GM23338 (cell line): ENCODE data around the gene ARRB1.

ENCODE experiments used
- CREB1 ChIP-seq: fragments of 250-450 bp; sonication (Bioruptor Pico); IDR thresholded peaks from 2 replicates; pipeline ENCODE4 v1.5.0; 2020; ENCODE audit warnings: low read depth, mild to moderate bottlenecking, moderate library complexity
- CTCF ChIP-seq, 2 experiments: fragments of 200-600 bp in 1 of 2; sonication (generic) in 1 of 2; conservative IDR thresholded peaks; 2 replicates each; pipeline versions ENCODE4 v1.5.1 to v1.6.1; 2016 to 2017; ENCODE audit warnings: antibody characterized with exemption in 2 of 2, low read depth in 2 of 2, mild to moderate bottlenecking in 2 of 2, moderate library complexity in 1 of 2
- ETS1 ChIP-seq: IDR thresholded peaks from 2 replicates; pipeline ENCODE4 v1.6.1; 2016; ENCODE audit warnings: antibody characterized with exemption
- EZH2 ChIP-seq: fragments of 200-600 bp; sonication (generic); IDR thresholded peaks from one replicate; pipeline ENCODE4 v1.8.0; 2017; ENCODE audit warnings: antibody characterized with exemption, mild to moderate bottlenecking, low read depth; ENCODE audit not compliant: unreplicated experiment
- EZH2phosphoT487 ChIP-seq: fragments of 200-600 bp; sonication (generic); IDR thresholded peaks from one replicate; pipeline ENCODE4 v1.8.1; 2018; ENCODE audit warnings: antibody characterized with exemption; ENCODE audit not compliant: unreplicated experiment
- NANOG ChIP-seq: IDR thresholded peaks from 2 replicates; pipeline ENCODE4 v1.6.1; 2016; ENCODE audit warnings: antibody characterized with exemption, borderline replicate concordance
- POLR2AphosphoS5 ChIP-seq: IDR thresholded peaks from 2 replicates; pipeline ENCODE4 v1.6.1; 2016; ENCODE audit warnings: antibody characterized with exemption, low read depth
- REST ChIP-seq: IDR thresholded peaks from one replicate; pipeline ENCODE4 v1.6.1; 2018; ENCODE audit warnings: antibody characterized with exemption; ENCODE audit not compliant: unreplicated experiment
- STAT1 ChIP-seq: IDR thresholded peaks from one replicate; pipeline ENCODE4 v1.6.1; 2016; ENCODE audit warnings: antibody characterized with exemption; ENCODE audit not compliant: unreplicated experiment
- ZNF114 ChIP-seq: fragments of 250-450 bp; sonication (Bioruptor Pico); IDR thresholded peaks from 2 replicates; pipeline ENCODE4 v1.5.0; 2020; ENCODE audit warnings: mild to moderate bottlenecking, moderate library complexity
- ZNF331 ChIP-seq: fragments of 250-450 bp; sonication (Bioruptor Pico); IDR thresholded peaks from 2 replicates; pipeline ENCODE4 v1.5.0; 2020; ENCODE audit warnings: low read depth, mild to moderate bottlenecking, moderate library complexity
- ZNF462 ChIP-seq: fragments of 250-450 bp; sonication (Bioruptor Pico); IDR thresholded peaks from 2 replicates; pipeline ENCODE4 v1.5.0; 2020; ENCODE audit warnings: mild to moderate bottlenecking, moderate library complexity

GRCh38 chr11:75347781-75348566 lies 3.5 kb downstream of the ARRB1 start:
- no peak for TF ChIP-seq POLR2AphosphoS5
- TF ChIP-seq REST: no peak
- no peak for TF ChIP-seq CTCF (conservative IDR thresholded peaks at IDR 0.05; ENCODE audit: low read depth in 2 of 2)
- no peak for TF ChIP-seq ETS1
- TF ChIP-seq NANOG: no peak
- TF ChIP-seq EZH2: no peak
- no peak for TF ChIP-seq STAT1
- TF ChIP-seq EZH2phosphoT487: no peak
- no peak for TF ChIP-seq CREB1 (CRISPR knock-in tag)
- no peak for TF ChIP-seq ZNF114 (CRISPR knock-in tag)
- no peak for TF ChIP-seq ZNF331 (CRISPR knock-in tag)
- TF ChIP-seq ZNF462: no peak
